ENCODE measurements around the gene AMER3.

DNA sequence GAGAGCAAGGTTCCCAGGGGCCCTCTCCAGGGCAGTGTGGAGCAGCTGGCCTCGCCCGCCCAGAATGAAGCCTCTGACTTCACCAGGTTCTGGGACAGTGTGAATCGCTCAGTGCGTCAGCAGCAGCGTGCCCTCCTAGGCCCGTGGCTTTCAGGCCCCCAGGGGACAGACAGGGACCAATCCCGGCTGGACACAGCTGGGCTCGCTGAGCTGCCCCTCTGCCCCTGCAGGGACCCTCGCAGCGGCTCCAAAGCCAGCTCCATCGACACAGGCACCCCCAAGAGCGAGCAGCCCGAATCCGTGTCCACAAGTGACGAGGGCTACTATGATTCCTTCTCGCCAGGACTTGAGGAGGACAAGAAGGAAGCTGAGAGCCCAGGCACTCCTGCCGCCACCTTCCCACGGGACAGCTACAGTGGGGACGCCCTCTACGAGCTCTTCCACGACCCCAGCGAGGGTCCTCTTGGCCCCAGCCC, 7.6 kb downstream of the AMER3 start:
- TF ChIP-seq CTCF (IDR thresholded peaks at IDR 0.05 in 8 of 11, conservative IDR thresholded peaks at IDR 0.05 in 3 of 11) (no peak), POLR2A (IDR thresholded peaks at IDR 0.05) (no peak)
